Purkinje cell (primary cell): Measurements from ENCODE around the gene BET1L. TPM values are rescaled to one million over a fixed set of nuclear protein-coding genes. Genes with fewer than 3 reads are reported as not detected.

Experiments used
- polyA plus RNA-seq: library from polyadenylated mRNA; unstranded; fragments of >200 nt; fragmentation: Nextera tagmentation; gene quantifications from 2 replicates; pipeline ENCODE4 v1.2.1, GENCODE V29; 2014

Gene BET1L, protein sequence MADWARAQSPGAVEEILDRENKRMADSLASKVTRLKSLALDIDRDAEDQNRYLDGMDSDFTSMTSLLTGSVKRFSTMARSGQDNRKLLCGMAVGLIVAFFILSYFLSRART
- polyA plus RNA-seq = 4.3 and 4.5 TPM in 2 replicates

DNA sequence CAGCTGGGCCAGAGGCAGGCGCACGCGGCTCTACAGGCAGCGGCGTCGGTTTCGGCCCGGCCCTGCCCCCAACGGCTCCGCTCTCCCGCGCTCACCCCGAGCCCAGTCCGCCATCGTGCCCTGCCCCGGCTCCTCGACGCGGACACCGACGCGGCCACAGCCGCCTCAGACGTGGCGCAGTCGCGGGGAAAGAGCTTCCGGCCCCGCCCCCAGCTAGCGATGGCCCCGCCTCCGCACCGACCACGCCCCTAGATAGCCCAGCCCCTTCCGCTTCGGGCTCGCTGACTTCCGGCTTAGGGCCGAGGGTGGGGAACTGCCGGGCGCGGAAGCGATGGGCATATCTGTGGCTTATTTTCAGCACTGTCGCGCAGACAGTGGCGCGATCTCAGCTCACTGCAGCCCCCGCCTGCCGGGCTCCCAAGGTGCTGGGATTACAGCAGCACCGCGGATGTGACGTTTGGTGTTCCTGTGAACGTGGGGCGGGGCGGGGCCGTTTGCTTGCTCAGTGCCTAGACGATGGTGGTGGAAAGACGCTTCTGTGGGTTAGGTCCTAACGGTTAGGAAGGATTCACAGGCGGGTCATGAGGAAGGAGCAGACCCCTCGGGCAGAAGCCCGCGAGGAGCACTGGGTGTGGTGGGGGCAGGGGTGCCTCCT, at the start of gene BET1L, which contains the start of gene RIC8A:
TSS of gene BET1L (minus strand) at position 192 of the 655 bp plus-strand sequence. CDS start at position 114, 78 bp downstream.
TSS of gene RIC8A (plus strand) at position 501 of the 655 bp plus-strand sequence. CDS start 1,147 bp downstream, outside the sequence.

DNA sequence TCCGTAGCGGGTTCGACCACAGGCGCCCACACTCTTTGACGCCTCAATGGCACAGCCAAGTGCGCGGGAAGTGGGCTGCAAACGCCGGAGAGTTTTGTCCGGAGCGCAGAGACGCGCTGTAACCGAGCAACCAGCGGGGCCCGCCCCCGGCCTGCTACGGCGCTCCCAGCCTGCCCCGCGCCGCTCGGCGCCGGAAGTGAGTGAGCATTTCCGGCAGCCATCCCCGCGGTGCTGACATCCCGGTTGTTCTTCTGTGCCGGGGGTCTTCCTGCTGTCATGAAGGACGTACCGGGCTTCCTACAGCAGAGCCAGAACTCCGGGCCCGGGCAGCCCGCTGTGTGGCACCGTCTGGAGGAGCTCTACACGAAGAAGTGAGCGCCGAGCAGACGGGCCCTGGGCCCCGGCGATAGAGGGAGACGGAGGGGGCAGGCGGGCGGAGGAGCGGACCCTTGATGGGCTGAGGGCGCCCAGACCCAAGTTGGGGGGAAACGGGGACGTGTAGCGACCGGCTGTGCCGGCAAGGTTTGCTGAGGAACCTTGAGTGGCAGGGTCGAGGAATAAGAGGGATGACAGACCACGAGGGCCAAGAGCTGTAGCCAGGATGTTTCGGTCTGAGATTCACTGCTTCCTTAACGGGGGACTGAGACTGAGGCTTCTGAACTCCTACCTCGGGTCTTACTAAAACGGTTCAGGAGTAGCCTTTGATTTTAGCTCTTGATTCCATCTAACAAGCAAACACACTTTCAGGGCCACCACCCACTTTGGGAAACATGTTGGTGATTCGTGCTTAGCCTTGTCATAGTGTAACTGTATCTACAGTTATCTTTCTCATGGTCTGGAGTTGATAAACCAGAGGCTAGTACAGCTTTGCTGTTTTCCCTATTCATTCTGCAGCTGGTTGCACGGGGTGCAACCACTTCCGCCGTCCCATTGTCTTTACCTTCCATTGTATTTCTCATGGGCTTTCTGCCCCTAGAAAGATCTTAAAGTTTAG, 29.9 kb upstream of the BET1L start, which contains the start of gene PSMD13:
TSS of gene PSMD13 (plus strand) at position 203 of the 994 bp plus-strand sequence. CDS start at position 277, 74 bp downstream.

DNA sequence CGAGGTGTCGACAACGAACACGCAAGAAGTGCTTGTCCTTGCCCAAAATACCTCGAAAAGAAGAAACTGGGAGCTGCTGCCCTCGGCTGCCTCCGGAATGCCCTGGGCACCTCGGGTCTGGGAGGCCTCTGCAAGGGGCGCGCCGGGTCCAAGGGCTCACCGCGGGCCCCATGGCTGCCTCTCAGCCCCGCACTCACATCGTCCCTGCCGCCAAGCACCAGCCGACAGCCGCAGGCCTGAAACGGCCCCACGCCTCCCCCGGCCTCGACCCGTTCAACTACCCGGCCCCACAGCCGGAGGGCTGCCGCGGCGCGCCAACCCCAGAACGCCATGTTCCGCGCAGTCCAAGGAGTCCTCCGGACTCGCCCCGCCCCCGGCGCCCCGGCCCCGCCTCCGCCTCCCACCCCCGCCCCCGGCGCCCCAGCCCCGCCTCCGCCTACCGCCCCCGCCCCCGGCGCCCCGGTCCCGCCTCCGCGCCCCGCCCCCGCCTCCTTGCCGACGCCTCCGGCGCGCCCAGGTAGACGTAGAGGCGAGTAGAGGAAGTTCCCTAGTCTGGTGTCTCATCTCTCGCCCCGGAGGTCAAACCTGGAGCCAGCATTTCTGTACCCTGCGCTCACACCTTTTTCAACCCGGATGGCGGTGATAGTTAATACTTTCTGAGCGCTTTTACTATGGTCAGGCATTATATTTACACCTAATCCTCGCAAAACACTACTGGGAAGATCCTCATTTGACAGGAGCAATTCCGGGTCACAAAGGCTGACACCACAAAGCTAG, 29.0 kb upstream of the BET1L start, which contains the start of gene SIRT3:
TSS of gene SIRT3 (minus strand) at position 346 of the 777 bp plus-strand sequence. CDS start at position 332, 14 bp downstream.

DNA sequence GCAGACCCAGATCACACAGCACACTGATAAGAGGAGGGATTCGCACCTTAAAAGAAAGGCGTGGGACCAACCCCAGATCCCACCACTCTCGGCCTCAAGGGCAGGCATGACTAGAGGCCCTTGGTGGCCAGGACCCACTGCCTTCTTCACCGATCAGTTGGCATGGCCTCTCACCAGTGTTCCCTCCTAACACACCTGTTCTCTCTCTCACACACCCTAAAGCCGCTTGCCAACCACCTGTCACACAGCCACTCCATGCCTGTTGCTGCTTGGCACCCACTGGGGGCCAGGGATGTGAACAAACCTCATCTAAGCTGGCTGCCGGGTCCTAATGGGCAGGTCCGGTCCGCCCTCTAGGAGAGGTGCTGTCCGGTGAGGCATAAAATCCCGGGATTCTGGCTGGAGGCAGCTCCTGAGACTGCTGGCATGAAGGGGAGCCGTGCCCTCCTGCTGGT, 14.5 kb downstream of the BET1L start, which contains the start of gene SCGB1C1:
TSS of gene SCGB1C1 (plus strand) at position 405 of the 455 bp plus-strand sequence. CDS start at position 427, 22 bp downstream.

Other genes starting within 250 kb of the BET1L start
- not detected in 2 replicates for gene SCGB1C1, start 14.3 kb downstream of the BET1L start, polyA plus RNA-seq
- 5.9 and 8.3 TPM in 2 replicates for gene RIC8A, start 309 bp upstream of the BET1L start, polyA plus RNA-seq
- gene SIRT3, start 28.9 kb upstream of the BET1L start, polyA plus RNA-seq = 8.4 and 9.6 TPM in 2 replicates
- gene PSMD13, start 29.6 kb upstream of the BET1L start, polyA plus RNA-seq = 84.5 and 95.9 TPM in 2 replicates
- not detected in 2 replicates for gene NLRP6, start 71.0 kb upstream of the BET1L start, polyA plus RNA-seq
- gene PGGHG, start 81.7 kb upstream of the BET1L start, polyA plus RNA-seq = not detected in 2 replicates
- gene IFITM5, start 92.1 kb upstream of the BET1L start, polyA plus RNA-seq = not detected in 2 replicates
- 7.0 and 9.8 TPM in 2 replicates for gene IFITM2, start 100.4 kb upstream of the BET1L start, polyA plus RNA-seq
- gene IFITM1, start 106.6 kb upstream of the BET1L start, polyA plus RNA-seq = 3.2 and 3.6 TPM in 2 replicates
- gene IFITM3, start 113.5 kb upstream of the BET1L start, polyA plus RNA-seq = 33.2 and 34.1 TPM in 2 replicates
- gene B4GALNT4, start 162.1 kb upstream of the BET1L start, polyA plus RNA-seq = 0.56 and 5.0 TPM in 2 replicates
- gene PKP3, start 186.8 kb upstream of the BET1L start, polyA plus RNA-seq = not detected in 2 replicates
- gene SIGIRR, start 207.6 kb upstream of the BET1L start, polyA plus RNA-seq = 3.0 TPM in 2 replicates
- not detected in 2 replicates for gene ANO9, start 234.6 kb upstream of the BET1L start, polyA plus RNA-seq
- gene PTDSS2, start 242.9 kb upstream of the BET1L start, polyA plus RNA-seq = 2.3 and 3.5 TPM in 2 replicates